ENCODE data around the gene SNTB2.

SNTB2 gene

GRCh38 chr16:69329369-69330285 is 142.7 kb downstream of the SNTB2 start:
- TF ChIP-seq CTCF (IDR thresholded peaks at IDR 0.05; ENCODE audit: control insufficient read depth, insufficient read depth, low read depth, low read length, missing control alignments), result no peak
- DNase-seq (ENCODE audit: low read depth), result no peak
- H3K4me3 ChIP-seq (ENCODE audit: control insufficient read depth, low read depth, low read length), result peak overlapping the region; percentile 64

GRCh38 chr16:69330286-69331109 is 143.5 kb downstream of the SNTB2 start, which contains the start of gene PDF:
TSS of gene PDF (minus strand) at chr16:69330588. CDS start at chr16:69330570, 18 bp downstream.
- TF ChIP-seq CTCF (IDR thresholded peaks at IDR 0.05; ENCODE audit: control insufficient read depth, insufficient read depth, low read depth, low read length, missing control alignments), result no peak
- H3K4me3 ChIP-seq (ENCODE audit: control insufficient read depth, low read depth, low read length), result peak within 1 kb of the TSS; percentile 64

GRCh38 chr16:69334696-69335095 is 147.7 kb downstream of the SNTB2 start:
- TF ChIP-seq CTCF (IDR thresholded peaks at IDR 0.05; ENCODE audit: control insufficient read depth, insufficient read depth, low read depth, low read length, missing control alignments), result no peak
- no peak overlapping the region for H3K4me3 ChIP-seq (ENCODE audit: control insufficient read depth, low read depth, low read length)
- DNase-seq (ENCODE audit: low read depth), result no peak

More at GRCh38 chr16:69330286-69331109, 143.5 kb downstream of the SNTB2 start, which contains the start of gene PDF:
- DNase-seq (ENCODE audit: low read depth), result peak; percentile 69

GRCh38 chr16:69338557-69339288 is 151.8 kb downstream of the SNTB2 start:
- TF ChIP-seq CTCF (IDR thresholded peaks at IDR 0.05; ENCODE audit: control insufficient read depth, insufficient read depth, low read depth, low read length, missing control alignments), result no peak
- no peak for DNase-seq (ENCODE audit: low read depth)

GRCh38 chr16:69339289-69340094 is 152.5 kb downstream of the SNTB2 start, which contains the start of the genes COG8 and NIP7:
TSS of gene COG8 (minus strand) at chr16:69339564. CDS start at chr16:69339552, 12 bp downstream.
TSS of gene NIP7 (plus strand) at chr16:69339772. CDS start at chr16:69339830, 58 bp downstream.
- DNase-seq (ENCODE audit: low read depth), result peak; percentile 90
- peak within 1 kb of the TSS; percentile 86 for H3K4me3 ChIP-seq (ENCODE audit: control insufficient read depth, low read depth, low read length)
- TF ChIP-seq CTCF (IDR thresholded peaks at IDR 0.05; ENCODE audit: control insufficient read depth, insufficient read depth, low read depth, low read length, missing control alignments), result peak; percentile 89

More at GRCh38 chr16:69338557-69339288, 151.8 kb downstream of the SNTB2 start:
- peak overlapping the region; percentile 86 for H3K4me3 ChIP-seq (ENCODE audit: control insufficient read depth, low read depth, low read length)
